ENCODE measurements around the gene GAMT.

DNA sequence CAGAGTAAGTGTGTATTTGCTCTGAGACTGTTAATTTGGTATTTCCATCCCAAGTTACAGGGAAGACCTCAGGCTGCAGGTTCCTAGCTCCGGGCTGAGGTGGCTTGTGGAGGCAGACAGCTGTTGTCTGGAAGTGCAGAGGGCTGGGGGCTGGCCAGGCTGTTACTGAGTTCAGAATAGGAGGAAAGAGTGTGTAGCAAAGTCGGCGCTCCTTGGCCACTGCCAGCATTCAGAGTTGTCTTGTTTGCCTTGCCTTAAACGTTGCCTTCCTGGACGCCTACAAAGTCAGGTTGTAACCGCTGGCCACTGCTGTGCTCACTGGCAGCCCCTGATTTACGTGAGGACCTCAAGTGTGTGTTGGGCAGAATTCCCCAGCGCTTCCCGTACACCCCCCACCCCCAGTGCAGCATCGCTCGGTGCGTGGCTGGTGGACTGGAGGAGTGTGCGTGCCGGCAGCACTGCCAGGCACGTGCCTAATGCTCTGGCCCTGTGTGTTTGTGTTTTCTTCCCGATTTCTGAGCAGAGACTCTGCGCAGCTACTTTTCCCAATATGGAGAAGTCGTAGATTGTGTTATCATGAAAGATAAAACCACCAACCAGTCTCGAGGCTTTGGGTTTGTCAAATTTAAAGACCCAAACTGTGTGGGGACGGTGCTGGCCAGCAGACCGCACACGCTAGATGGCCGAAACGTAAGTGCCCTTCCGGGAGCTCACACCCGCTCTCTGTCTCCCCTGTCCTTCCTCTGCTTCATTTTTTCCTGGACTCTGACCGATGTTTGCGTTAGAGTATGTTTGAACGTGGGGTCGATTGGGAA, 16.5 kb upstream of the GAMT start:
- TF ChIP-seq POLR2A (IDR thresholded peaks at IDR 0.05) = no peak
- TF ChIP-seq, protein P1, sequence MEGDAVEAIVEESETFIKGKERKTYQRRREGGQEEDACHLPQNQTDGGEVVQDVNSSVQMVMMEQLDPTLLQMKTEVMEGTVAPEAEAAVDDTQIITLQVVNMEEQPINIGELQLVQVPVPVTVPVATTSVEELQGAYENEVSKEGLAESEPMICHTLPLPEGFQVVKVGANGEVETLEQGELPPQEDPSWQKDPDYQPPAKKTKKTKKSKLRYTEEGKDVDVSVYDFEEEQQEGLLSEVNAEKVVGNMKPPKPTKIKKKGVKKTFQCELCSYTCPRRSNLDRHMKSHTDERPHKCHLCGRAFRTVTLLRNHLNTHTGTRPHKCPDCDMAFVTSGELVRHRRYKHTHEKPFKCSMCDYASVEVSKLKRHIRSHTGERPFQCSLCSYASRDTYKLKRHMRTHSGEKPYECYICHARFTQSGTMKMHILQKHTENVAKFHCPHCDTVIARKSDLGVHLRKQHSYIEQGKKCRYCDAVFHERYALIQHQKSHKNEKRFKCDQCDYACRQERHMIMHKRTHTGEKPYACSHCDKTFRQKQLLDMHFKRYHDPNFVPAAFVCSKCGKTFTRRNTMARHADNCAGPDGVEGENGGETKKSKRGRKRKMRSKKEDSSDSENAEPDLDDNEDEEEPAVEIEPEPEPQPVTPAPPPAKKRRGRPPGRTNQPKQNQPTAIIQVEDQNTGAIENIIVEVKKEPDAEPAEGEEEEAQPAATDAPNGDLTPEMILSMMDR (IDR thresholded peaks at IDR 0.05) = no peak
